ENCODE data around the gene SNX32. TPM values are rescaled to one million over a fixed set of nuclear protein-coding genes. Genes with fewer than 3 reads are reported as not detected.

The SNX32 gene
- total RNA-seq, 2 donors from 2014 or later, result 1.5 to 4.3 TPM

DNA sequence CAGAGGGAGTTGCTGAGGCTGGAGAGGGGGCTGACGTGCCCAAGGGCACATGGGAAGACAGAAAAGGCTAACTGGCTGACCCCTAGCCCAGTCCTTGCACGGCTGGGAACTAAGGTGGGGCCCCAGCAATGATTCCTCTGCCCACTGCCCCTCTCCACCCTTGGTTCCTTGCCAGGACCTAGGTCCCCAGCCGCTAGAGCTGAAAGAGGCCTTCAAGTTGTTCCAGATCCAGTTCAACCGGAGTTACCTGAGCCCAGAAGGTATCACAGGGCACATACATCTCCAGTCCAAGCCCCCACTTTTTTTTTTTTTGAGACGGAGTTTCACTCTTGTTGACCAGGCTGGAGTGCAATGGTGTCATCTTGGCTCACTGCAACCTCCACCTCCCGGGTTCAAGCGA lies 46.3 kb downstream of the SNX32 start:
- no peak overlapping the region for H3K27ac ChIP-seq (ENCODE audit: low read depth, low read length)
- no peak overlapping the region for H3K9ac ChIP-seq (ENCODE audit: extremely low read depth, low read length, poor library complexity, severe bottlenecking)
- peaks cover 2% of the 10 kb centered on the region for H3K4me1 Mint-ChIP-seq

DNA sequence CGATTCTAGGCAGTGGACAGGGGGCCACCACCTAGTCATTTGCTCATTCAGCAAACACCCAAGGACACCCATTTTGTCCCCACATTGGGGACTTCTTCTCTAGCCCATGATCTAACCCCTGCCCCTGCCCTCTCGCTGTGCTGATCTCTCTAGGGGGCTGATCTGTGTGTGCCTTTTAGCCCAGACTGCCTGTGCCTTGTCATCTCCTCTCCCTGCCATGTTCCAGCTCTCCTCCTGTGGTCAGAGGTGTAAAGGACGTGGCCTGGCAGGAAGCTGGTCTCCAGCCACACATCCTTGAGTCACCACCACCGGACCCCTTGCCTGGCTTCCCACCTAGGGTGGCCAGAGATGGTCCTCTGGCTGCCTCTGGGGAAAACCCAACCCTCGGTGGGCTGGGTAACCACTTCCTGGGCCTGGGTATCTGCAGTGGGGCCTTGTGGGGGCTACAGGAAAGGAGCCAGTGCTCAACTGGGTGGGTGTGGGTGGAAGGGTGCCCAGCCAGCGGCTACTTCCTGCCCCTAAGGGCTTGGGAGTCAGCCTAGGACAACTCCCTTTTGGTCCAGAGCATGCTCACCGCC lies 47.2 kb downstream of the SNX32 start:
- H3K9me3 ChIP-seq (ENCODE audit: control insufficient read depth, low read length), result no peaks in the 10 kb centered on the region
- no peaks in the 10 kb centered on the region for H3K9me3 Mint-ChIP-seq
- no peak overlapping the region for H3K27ac ChIP-seq (ENCODE audit: low read depth, low read length)
- H3K36me3 ChIP-seq (ENCODE audit: control insufficient read depth, insufficient read depth, low read length), result peaks cover 35% of the 10 kb centered on the region
- H3K9ac ChIP-seq (ENCODE audit: extremely low read depth, low read length, poor library complexity, severe bottlenecking), result no peak overlapping the region
- H3K4me1 ChIP-seq (ENCODE audit: control insufficient read depth, insufficient read depth, low read length), result no peaks in the 10 kb centered on the region
- peaks cover 2% of the 10 kb centered on the region for H3K4me1 Mint-ChIP-seq
- TF ChIP-seq, protein P1, sequence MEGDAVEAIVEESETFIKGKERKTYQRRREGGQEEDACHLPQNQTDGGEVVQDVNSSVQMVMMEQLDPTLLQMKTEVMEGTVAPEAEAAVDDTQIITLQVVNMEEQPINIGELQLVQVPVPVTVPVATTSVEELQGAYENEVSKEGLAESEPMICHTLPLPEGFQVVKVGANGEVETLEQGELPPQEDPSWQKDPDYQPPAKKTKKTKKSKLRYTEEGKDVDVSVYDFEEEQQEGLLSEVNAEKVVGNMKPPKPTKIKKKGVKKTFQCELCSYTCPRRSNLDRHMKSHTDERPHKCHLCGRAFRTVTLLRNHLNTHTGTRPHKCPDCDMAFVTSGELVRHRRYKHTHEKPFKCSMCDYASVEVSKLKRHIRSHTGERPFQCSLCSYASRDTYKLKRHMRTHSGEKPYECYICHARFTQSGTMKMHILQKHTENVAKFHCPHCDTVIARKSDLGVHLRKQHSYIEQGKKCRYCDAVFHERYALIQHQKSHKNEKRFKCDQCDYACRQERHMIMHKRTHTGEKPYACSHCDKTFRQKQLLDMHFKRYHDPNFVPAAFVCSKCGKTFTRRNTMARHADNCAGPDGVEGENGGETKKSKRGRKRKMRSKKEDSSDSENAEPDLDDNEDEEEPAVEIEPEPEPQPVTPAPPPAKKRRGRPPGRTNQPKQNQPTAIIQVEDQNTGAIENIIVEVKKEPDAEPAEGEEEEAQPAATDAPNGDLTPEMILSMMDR (conservative IDR thresholded peaks at IDR 0.05), result no peak
- no peak overlapping the region for H3K4me3 ChIP-seq (ENCODE audit: low read length)
- peaks cover 34% of the 10 kb centered on the region for H3K36me3 Mint-ChIP-seq (ENCODE audit: low read depth)
- peaks cover 8% of the 10 kb centered on the region for H3K27me3 Mint-ChIP-seq (ENCODE audit: insufficient read depth)
- 93 to 98% methylated on average over 4 to 7 of the region's 7 CpGs for WGBS, 2 experiments (ENCODE audit: insufficient coverage in 1 of 2, insufficient read length in 1 of 2)
- no peak for DNase-seq
- no peaks in the 10 kb centered on the region for H3K27me3 ChIP-seq (ENCODE audit: control insufficient read depth, insufficient read depth, low read length, poor library complexity, severe bottlenecking)
- H3K27ac Mint-ChIP-seq, result no peak overlapping the region
- H3K4me3 Mint-ChIP-seq, result no peak overlapping the region

More for the DNA sequence above, 46.3 kb downstream of the SNX32 start:
- H3K4me3 Mint-ChIP-seq, result no peak overlapping the region
- no peak overlapping the region for H3K27ac Mint-ChIP-seq
- WGBS, 2 experiments (ENCODE audit: insufficient coverage in 1 of 2, insufficient read length in 1 of 2), result 93 to 100% methylated on average over 6 to 7 of the region's 7 CpGs
- no peak overlapping the region for H3K4me3 ChIP-seq (ENCODE audit: low read length)
- H3K36me3 Mint-ChIP-seq (ENCODE audit: low read depth), result peaks cover 26% of the 10 kb centered on the region
- no peaks in the 10 kb centered on the region for H3K4me1 ChIP-seq (ENCODE audit: control insufficient read depth, insufficient read depth, low read length)
- no peaks in the 10 kb centered on the region for H3K9me3 ChIP-seq (ENCODE audit: control insufficient read depth, low read length)
- TF ChIP-seq, protein P1 (conservative IDR thresholded peaks at IDR 0.05), result no peak
- H3K9me3 Mint-ChIP-seq, result no peaks in the 10 kb centered on the region
- no peak for DNase-seq
- H3K36me3 ChIP-seq (ENCODE audit: control insufficient read depth, insufficient read depth, low read length), result peaks cover 26% of the 10 kb centered on the region
- no peaks in the 10 kb centered on the region for H3K27me3 ChIP-seq (ENCODE audit: control insufficient read depth, insufficient read depth, low read length, poor library complexity, severe bottlenecking)
- H3K27me3 Mint-ChIP-seq (ENCODE audit: insufficient read depth), result peaks cover 8% of the 10 kb centered on the region

DNA sequence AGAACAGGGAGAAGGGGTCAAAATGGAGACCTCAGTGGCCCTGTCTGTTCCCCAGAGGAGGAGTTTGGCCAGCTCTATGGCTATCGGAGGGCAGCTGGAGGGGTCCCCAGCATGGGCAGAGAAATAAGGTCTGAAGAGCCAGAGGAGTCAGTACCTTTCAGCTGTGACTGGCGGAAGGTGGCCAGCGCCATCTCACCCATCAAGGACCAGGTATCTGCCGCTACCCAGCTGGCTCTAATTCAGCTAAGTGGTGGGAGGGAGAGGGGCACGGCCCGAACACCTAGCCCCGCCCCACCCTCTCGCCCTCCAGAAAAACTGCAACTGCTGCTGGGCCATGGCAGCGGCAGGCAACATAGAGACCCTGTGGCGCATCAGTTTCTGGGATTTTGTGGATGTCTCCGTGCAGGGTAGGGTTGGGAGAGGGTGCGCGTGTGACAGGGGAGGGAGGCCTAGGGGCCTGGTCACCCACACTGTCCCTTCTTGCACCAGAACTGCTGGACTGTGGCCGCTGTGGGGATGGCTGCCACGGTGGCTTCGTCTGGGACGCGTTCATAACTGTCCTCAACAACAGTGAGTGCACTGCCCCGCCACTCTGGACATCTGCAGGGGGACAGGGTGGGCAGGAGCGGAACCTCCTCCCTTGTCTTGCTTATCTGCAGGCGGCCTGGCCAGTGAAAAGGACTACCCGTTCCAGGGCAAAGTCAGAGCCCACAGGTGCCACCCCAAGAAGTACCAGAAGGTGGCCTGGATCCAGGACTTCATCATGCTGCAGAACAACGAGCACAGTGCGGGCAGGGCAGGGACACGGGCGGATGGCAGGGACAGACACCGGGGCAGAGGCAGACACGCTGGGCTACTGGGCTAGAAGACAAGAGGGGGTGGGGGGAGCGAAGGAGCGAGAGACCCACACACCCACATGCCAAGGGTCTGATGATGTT lies 48.6 kb downstream of the SNX32 start:
- no peak overlapping the region for H3K27ac Mint-ChIP-seq
- no peaks in the 10 kb centered on the region for H3K9me3 Mint-ChIP-seq
- no peaks in the 10 kb centered on the region for H3K4me1 ChIP-seq (ENCODE audit: control insufficient read depth, insufficient read depth, low read length)
- H3K36me3 Mint-ChIP-seq (ENCODE audit: low read depth), result peaks cover 44% of the 10 kb centered on the region
- H3K27ac ChIP-seq (ENCODE audit: low read depth, low read length), result no peak overlapping the region
- H3K27me3 ChIP-seq (ENCODE audit: control insufficient read depth, insufficient read depth, low read length, poor library complexity, severe bottlenecking), result no peaks in the 10 kb centered on the region
- H3K36me3 ChIP-seq (ENCODE audit: control insufficient read depth, insufficient read depth, low read length), result peaks cover 39% of the 10 kb centered on the region
- peaks cover 5% of the 10 kb centered on the region for H3K27me3 Mint-ChIP-seq (ENCODE audit: insufficient read depth)
- H3K9me3 ChIP-seq (ENCODE audit: control insufficient read depth, low read length), result no peaks in the 10 kb centered on the region
- no peak overlapping the region for H3K9ac ChIP-seq (ENCODE audit: extremely low read depth, low read length, poor library complexity, severe bottlenecking)
- TF ChIP-seq, protein P1 (conservative IDR thresholded peaks at IDR 0.05), result no peak
- H3K4me1 Mint-ChIP-seq, result peaks cover 12% of the 10 kb centered on the region
- DNase-seq, result no peak
- WGBS, 2 experiments (ENCODE audit: insufficient coverage in 1 of 2, insufficient read length in 1 of 2), result 95% methylated on average over 23 to 29 of the region's 30 CpGs
- no peak overlapping the region for H3K4me3 Mint-ChIP-seq
- H3K4me3 ChIP-seq (ENCODE audit: low read length), result no peak overlapping the region
